Stimulated activated CD8-positive, alpha-beta memory T cell treated with anti-CD3 and anti-CD28 coated beads, Interleukin-12 subunit alpha, Interleukin-12 subunit beta, amount 100 ng/mL, for 24 hours (primary cell): ENCODE measurements around the gene SLITRK4.

Experiments used
- DNase-seq: peaks from one replicate; pipeline ENCODE4 v3.0.0-alpha.2; 2020; ENCODE audit errors: extremely low read depth

SLITRK4 gene, protein sequence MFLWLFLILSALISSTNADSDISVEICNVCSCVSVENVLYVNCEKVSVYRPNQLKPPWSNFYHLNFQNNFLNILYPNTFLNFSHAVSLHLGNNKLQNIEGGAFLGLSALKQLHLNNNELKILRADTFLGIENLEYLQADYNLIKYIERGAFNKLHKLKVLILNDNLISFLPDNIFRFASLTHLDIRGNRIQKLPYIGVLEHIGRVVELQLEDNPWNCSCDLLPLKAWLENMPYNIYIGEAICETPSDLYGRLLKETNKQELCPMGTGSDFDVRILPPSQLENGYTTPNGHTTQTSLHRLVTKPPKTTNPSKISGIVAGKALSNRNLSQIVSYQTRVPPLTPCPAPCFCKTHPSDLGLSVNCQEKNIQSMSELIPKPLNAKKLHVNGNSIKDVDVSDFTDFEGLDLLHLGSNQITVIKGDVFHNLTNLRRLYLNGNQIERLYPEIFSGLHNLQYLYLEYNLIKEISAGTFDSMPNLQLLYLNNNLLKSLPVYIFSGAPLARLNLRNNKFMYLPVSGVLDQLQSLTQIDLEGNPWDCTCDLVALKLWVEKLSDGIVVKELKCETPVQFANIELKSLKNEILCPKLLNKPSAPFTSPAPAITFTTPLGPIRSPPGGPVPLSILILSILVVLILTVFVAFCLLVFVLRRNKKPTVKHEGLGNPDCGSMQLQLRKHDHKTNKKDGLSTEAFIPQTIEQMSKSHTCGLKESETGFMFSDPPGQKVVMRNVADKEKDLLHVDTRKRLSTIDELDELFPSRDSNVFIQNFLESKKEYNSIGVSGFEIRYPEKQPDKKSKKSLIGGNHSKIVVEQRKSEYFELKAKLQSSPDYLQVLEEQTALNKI

DNA sequence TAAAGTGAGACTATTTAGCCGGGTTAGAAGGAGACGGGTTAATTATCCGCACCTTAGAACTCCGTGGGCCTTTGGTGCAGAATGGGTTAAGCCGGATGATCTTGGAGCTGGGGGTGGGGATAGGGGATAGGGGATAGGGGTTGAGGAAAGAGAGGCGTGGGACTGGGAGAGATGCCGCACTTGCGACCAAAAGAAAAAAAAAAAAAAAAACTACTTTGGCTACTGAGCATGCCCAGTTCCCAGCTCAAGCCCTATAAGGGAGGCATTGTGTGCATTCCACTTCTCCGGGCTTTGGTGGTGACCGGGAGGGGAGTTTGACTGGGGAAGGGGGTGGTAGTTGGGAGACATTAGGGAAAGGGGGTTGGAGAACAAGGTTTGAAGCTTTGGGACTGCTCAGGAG lies at the start of gene SLITRK4:
SLITRK4 (minus strand) TSS at position 187 of the 400 bp plus-strand sequence. CDS start 4,993 bp downstream, outside the sequence.
- DNase-seq, result no peak

DNA sequence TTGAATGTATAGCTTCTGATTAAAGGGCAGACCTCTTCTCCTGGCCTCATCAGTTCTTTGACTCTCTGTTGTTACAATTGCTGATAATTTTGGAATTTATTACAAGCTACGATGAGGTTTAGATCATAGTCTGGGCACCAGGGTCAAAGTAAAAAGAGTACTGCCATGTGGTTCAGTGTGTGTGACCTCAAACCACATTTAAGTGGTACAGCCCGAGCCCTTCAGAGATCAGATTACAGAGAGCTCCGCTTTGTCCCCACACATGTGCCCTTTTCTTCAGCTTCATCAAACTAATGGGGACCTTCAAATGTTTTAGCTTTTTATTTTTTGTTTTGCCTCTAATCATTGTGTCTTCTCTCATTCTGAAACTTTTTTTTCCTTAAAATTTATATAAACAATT lies 47.6 kb upstream of the SLITRK4 start:
- DNase-seq, result no peak

DNA sequence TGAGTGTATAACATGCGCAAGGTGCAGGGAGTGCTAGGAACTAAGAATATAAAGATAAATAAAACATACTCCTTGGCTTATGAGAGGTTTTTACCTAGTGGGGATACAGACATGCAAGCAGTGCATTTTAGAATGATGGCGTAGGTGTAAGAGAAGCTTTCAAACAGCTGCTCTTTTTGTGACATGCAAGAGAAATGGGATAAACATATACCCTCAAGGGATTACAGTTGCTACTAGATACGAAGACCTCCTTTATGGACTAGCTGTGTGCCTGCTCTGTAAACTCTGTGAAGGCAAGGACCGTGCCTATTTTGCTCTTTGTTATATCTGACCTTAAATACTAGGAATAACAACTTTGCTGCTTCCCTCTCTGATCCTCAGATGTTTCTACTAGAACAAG lies 39.0 kb upstream of the SLITRK4 start:
- DNase-seq, result no peak

DNA sequence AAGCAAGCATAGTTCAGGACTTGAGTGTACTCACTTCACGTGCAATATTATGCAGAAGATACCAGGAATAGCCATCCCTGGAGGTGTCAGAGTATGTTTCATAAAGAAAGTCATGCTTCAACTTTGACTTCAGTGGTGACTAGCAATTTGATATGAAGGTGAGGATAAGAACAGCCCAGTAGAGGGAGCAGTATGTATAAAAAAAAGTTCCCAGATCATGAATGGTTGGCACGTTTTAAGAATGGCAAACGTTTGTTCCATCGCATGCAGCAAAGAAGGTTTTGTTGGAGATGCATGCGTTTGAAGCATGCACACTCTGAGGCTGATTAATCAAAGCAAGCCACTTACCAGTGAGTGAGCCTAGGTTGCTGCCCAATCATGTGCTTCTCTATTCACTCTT lies 33.5 kb upstream of the SLITRK4 start:
- DNase-seq, result no peak

DNA sequence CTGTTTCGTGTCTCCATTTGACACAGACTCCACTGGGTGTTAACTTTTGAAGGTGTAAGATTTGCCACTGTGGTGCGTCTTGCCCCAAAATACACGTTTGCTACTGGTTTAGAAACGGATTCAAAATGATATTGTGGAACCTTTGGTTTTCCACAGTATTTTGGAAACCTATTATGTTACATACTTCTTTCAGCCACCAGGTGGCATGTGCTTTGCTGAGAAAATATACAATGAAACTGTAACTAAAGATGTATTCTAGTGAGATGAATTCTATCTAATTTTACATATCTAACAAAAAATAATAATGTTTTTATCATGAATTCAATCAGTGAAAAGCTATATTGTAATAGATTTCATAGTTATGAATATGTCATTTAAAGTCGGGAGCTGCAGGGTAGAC lies 28.4 kb upstream of the SLITRK4 start:
- DNase-seq, result no peak

DNA sequence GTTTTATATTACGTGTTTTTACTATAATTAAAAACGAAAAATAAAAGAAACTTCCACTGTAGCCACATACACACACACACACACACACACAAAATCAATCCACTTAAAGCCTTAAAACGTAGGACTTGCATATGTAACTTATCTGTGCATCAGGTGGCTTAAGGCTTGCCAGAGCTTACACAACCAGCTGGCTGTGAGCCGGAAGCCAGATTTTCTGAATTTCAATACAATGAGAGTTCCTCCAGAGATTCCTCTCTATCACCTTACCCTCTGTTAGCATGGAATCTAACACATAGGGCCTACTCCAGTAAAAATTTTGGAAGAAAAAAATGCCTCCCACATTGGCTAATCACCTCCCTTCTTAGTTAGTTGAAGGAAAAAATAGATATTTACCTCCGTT lies 27.9 kb upstream of the SLITRK4 start:
- DNase-seq, result no peak

DNA sequence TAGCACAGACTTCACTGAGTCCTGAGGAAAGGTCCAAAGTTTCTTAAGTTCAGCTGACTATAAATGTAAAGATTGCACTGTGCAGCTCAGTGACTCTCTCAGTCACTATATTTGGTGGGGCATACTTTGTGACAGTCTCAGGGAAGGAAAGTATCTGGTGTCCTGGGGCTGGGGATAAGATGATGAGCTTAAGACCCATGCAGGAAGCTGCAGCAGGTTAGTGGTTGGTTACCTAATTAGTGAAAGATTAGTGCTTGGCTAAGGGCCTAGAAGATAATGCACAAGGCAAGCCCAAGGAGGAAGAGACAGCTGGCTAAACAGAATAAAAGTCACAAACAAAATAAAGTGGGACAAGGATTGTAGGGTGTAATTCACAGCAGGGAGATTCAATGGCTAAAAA lies 25.4 kb upstream of the SLITRK4 start:
- DNase-seq, result no peak

DNA sequence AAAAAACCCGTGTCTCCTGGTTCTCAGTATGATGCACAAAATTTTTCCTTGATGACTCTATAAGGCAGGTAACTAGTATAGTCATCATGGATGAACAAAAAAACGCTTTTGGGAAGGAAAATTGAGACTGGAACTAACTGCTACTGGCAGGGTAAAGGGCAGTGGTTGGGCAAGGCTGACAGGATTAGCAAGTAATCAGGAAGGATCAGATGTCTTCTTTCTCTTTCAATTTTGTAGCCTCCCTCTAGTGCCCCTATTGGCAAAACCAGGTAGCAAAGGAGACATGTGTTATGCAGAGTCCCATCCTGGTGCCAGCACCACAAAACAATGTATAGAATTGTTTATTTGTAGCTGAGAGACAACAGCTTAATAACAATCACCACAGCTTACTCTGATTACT lies 12.8 kb upstream of the SLITRK4 start:
- DNase-seq, result no peak

DNA sequence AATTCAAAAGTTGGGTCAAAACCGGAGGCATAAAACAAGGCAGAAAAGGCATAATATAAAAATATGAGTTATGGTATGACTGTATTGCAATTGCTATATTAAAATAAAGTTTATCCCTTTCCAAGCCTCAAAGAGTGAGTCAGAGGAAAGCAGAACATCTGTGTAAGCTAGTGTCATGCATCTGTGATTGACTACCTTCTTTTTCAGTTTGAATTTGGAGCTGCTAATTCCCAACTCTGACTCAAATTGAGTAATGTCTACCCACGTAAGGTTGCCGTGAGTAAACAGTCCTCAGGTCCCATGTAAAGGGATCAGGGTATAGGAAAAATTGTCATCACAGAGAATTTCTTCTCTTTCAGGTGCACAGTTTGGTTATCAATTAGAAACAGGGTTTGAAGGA lies 6.5 kb upstream of the SLITRK4 start:
- no peak for DNase-seq

DNA sequence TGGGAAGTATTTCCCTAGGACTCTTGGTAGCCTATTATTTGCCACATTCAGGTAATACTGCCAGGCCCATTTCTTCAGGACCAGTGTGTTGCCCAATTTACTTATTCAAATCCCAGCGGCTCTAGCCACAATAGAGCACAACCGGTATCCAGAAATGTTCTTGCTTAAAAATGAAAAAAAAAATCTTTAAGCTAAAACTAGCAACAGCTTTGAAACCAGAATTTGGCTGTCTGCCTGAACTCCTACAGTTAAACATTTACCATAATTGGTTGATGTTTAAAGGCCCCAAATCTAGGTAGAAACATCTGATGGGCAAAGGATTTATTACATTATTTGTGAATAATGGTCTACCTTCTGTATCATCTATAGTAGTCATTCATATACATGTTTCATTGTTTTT lies 930 bp upstream of the SLITRK4 start:
- DNase-seq, result no peak

DNA sequence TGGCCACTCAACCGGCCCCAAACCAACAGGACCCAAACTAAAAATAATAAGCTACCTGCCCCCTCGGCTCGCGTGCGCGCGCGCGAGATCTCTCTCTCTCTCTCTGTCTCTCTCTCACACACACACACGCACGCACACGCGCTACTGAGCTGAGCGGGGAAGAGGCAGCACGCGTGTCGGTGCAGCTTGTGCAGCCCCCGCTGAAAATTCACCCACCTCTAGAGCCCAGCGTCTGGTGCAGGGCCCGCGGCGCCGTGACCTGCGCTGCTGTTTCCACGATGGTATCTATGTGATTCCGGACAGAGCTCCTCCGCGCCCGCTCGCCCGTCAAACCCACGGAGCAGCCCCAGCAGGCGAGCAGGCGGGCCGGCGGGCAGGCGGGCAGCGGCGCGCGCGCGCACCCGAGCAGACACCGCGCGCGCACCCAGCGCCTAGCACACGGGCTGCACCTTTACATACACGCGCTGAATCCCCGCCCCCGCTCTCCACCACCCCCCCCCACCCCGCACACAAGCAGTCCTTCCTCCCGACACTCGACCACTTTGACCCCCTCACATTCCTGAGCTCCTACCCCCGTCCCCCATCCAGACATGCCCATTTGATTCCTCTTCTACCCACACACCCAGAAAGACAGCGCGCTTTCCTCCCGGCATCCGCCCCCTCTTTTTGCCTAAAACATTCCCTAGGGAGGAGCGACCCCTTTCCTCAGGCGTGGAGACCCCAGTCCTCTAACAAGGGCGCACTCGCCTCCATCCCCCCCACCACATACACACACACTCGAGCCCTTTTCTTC lies 1.0 kb downstream of the SLITRK4 start:
- no peak for DNase-seq

DNA sequence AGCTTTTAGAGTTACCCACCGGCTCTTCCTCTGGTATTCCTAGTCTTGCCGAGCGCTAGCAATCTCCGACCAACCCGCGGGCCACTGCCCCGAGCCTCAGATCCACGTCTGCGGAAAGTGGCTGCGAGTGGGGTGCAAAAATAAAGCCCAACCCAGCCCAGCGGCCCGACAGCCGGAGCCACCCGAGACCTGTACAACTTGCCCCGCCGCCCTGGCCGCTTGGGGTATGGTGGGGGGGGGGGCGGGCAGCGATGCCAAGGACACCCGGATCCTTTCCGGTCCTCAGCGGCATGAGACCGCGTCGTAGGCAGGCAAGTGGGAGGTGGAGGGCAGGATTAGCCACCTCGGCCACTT lies 1.6 kb downstream of the SLITRK4 start:
- DNase-seq, result no peak

DNA sequence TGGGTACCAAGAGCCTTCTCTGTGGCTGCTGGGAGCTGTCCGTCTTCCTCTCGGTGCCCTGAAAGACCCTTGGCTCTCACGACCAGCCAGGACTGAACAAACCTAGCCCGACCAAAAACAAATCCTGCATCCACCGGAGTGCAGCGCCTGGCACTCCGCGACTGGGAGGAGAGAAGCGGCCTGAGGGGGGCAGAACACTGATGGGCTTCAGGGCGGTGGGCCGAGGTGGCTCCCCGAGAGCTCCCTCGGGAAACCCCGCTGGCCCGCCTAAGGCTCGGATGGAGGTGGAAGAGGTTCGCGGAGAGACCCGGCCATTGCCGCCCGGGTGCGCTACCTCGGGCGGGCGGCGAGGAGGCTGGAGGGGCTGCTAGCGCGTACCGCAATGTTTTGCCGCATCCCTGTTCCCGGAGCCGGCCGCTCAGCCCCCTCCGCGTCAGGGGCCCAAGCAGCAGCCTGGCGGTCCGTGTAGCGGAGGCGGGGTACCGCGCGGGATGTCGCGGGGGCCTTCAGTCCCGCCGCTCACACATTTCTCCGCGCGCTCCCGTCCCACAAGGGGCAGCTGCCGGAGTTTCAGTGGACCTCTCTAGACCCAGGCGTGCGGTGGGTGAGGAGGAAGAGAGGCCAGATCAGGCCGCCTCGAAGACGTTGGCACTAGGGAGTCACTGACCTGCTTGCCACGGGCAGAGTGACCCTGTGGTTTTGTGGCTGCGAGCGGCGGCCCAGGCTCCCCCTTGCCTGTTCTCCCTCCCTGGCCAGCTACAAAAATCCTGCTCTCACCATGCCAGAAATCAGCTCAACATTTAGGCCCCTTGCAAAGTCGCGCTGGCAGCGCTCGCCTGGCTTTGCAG lies 2.2 kb downstream of the SLITRK4 start:
- no peak for DNase-seq

DNA sequence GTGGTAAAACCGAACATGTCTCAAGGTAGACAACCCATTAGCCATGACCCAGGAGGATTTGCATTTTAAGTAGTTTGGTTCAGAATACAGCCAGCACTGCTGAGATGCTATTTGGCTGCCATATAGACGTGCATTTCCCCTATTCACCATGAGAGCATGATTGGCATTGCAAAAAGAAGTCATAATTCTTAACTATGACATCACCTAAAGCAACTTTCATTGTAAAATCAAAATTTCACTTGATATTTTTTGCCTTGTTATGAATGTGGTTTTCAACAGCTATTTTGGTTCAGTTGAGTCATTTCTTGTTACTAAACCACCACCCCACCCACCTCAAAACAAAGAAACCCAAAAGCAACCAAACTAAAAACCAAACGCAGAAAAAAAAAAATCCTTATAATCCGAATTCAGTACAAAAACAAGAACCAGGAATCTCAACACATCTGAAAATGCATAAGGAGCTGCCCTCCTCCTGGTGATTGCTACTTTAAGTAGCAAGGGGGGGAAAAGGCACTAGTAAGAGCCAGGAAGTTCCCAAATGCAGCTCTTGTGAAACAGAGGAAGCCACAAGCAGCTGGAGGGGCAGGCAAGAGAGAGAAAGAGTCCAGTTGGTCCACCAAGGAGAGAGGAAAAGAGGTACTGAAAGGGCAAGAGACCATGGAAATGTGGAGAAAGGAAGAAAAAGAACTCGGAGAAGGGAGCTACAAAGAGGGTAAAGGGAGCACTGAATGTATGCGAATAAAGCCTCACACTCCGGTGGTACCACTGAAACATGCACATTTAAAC lies 3.1 kb downstream of the SLITRK4 start:
- no peak for DNase-seq

DNA sequence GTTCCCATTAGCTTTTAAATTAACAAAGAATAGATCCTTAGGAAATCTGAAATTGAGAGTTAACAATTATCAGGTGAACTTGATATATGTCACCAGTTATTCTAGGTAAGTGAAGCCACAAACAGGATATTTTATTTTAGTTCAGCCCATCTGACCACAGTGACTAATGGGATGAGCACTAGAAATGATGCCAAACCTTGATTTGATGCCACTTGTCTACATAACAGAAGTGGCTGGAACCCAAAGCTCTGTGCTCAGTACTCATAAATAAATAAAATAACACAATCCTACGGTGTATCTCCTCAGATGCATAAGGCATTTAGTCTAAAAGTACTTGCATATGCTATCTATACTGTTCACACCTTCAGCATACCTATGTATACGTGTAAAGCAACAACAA lies 12.2 kb downstream of the SLITRK4 start:
- DNase-seq, result no peak

DNA sequence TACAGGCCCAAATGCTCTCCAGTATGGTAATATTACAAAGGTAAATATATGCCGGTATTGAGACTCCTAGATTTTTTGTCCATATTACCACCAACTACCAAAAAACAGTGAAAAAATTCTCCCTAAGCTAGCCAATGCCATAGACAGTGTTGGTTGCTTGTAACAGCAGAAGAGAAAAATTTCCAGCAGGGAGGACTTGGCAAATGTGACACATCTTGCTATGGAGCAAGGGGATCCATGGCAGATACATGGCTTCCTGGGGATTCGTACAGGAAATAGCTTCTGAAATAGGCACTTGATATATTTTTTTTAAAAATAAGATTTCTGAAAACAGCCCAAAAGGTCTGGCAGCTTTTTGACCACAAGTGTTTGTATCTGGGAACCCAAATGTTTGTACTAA lies 14.6 kb downstream of the SLITRK4 start:
- DNase-seq, result no peak

DNA sequence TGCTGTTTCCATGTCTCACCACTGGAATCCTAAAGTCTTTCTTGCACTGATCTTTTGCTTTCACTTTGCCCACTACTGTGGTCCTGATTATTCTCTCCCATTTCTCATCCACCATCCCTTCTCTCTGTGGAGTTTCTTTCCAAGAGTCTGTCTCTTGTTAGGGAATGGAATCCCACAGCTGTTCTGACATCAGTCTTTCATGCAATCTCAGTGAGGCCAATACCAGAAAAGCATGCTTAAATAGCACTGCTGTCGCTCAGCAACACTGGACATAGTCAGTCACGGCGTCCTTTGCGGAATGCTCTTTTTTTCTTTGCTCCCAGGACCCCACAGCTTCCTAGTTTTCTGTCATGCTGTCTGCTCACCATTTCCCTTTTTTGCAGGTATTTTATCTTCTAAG lies 20.1 kb downstream of the SLITRK4 start:
- no peak for DNase-seq

DNA sequence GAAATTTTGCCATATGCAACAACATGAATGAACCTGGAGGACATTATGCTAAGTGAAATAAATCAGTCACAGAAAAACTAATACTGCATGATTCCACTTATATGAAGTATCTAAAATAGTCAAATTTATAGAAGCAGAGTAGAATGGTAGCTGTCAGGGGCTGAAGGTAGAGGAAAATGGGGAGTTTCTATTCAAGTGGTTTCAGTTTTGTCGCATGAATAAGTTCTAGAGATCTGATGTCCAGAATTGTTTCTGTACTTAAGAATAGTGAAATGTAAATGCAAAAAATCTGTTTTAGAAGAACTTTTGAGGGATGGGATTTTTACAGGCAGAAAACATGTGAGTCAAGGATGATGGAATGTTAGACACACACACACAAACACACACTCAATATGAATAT lies 34.1 kb downstream of the SLITRK4 start:
- no peak for DNase-seq

DNA sequence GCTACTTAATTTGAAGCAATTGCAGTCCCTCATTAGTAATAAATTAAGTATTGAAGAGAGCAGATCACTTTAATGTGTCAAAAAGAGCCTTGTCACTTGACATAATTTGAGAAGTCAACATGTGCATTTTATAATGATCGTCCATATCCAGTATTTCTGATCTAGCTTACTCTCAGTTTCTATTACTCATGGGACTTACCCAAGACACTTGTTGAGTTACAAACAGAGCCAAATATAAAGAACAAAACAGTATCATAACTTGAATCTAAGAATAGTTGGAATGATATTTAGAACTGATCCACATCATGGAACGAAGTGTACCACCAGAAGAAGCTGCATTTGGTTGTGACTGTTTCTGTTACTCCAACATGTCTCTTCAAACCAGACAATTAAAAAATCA lies 54.7 kb downstream of the SLITRK4 start:
- DNase-seq, result no peak

DNA sequence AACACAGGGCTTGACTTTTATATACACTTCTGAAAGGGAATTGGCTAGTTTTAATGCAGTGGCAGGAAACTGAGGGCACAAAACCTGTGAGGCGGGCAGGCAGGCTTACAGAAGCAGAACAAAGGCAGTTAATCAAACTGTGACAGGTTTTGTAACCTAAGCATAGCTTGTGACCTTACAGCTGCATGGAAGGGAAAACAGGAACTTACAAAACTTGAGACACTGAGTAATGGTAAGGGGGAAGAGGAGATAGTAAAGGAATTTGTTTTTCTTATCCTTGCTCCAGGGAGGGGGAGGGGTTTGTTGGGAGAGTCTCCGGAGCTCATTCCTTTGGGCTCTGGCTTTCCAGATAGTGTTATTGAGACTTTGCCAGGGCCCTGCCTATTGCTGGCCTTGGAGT lies 55.6 kb downstream of the SLITRK4 start:
- DNase-seq, result no peak
